ENCODE results near the gene SPR. TPM values are rescaled to one million over a fixed set of nuclear protein-coding genes. Genes with fewer than 3 reads are reported as not detected.

SPR gene
- total and polyA plus RNA-seq, 11 donors, result 24.3 to 64.7 (median 39.4) TPM

DNA sequence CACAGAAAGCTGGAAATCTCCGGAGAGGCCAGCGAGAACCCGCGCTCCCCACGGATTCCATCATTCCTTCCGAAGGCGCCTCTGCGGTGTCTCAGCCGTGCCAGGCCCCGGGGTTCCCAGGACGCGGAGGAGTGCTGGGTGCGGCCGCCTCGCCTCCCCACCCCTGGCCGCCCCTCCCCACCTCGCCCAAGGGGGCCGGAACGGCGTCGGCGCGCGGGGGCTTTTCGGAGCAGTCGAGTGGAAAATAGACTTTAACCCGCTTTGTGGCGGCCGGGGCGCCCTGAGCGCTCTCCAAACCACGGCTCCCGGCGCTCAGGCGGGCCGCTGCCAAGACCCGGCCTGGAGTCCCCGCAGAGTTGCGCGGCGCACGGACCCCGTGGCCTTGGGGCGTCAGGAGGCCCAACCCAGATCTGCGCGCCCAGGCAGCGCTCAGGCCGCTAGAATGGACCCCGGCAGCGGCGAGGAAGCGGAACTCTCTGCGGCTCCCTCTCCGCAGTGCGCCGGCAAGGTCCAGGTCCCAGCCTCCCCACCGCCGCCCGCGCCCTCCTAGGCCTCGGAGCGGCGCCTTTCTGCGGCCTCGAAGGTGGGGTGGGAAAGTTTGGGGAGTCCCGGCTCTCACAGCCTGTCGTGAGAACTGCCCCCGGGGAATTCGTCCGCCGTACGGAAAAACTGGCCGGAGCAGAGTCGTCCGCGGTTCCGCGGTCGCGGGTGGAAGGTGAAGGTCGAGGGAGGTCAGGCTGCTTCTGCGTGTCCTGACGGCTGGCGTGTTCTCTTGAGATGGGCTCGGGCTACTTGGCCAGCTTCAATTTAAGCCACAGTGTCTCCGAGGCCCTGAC, 28.9 kb downstream of the SPR start:
- no peak overlapping the region for H3K27ac ChIP-seq
- ATAC-seq (peak in 3 of 4 donors; percentile 51 to 71 (median 52)), DNase-seq (no peak)
- H3K4me3 ChIP-seq, result peak overlapping the region; percentile 1 to 50 (median 40)
- intact Hi-C loops (cut with DNase I), result no loop called here
- no peaks in the 10 kb centered on the region for H3K36me3 ChIP-seq
- peaks cover 16 to 60% (median 47%) of the 10 kb centered on the region in 12 donors for H3K4me1 ChIP-seq
- no peak for TF ChIP-seq POLR2A (IDR thresholded peaks at IDR 0.05)
- TF ChIP-seq, protein P1, sequence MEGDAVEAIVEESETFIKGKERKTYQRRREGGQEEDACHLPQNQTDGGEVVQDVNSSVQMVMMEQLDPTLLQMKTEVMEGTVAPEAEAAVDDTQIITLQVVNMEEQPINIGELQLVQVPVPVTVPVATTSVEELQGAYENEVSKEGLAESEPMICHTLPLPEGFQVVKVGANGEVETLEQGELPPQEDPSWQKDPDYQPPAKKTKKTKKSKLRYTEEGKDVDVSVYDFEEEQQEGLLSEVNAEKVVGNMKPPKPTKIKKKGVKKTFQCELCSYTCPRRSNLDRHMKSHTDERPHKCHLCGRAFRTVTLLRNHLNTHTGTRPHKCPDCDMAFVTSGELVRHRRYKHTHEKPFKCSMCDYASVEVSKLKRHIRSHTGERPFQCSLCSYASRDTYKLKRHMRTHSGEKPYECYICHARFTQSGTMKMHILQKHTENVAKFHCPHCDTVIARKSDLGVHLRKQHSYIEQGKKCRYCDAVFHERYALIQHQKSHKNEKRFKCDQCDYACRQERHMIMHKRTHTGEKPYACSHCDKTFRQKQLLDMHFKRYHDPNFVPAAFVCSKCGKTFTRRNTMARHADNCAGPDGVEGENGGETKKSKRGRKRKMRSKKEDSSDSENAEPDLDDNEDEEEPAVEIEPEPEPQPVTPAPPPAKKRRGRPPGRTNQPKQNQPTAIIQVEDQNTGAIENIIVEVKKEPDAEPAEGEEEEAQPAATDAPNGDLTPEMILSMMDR (IDR thresholded peaks at IDR 0.05), result no peak
- WGBS, 4 donors, result 1% methylated on average over 12 to 86 of the region's 86 CpGs
- H3K27me3 ChIP-seq, result peaks cover 79 to 100% (median 96%) of the 10 kb centered on the region in 9 donors
- no peaks in the 10 kb centered on the region for H3K9me3 ChIP-seq

DNA sequence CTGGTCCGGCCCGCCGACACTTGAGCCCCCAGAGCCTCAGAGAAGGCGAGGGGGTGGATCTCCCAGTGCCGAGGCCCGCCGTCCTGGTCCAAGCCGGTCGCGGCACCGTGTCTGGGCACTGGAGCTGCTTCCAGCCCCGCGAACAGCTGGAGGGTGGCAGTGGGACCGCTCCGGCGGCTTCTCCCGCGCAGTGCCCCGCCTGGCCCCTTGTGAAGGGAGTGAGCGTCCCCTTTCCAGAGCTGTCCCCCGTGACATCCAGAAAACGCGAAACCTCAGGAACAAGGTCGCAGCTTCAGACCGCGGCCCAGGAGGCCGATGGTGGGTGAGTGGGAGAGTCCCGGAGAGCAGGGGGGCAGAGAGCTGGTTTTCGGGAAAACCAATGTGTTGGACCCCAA, 29.5 kb downstream of the SPR start:
- peaks cover 16 to 60% (median 47%) of the 10 kb centered on the region in 12 donors for H3K4me1 ChIP-seq
- DNase-seq (no peak), ATAC-seq (no peak)
- intact Hi-C loops (cut with DNase I), result no loop called here
- H3K27me3 ChIP-seq, result peaks cover 82 to 100% (median 96%) of the 10 kb centered on the region in 9 donors
- no peak overlapping the region for H3K27ac ChIP-seq
- TF ChIP-seq POLR2A (IDR thresholded peaks at IDR 0.05), result no peak
- TF ChIP-seq, protein P1 (IDR thresholded peaks at IDR 0.05), result no peak
- H3K4me3 ChIP-seq, result peak overlapping the region; percentile 1 to 50 (median 40)
- no peaks in the 10 kb centered on the region for H3K9me3 ChIP-seq
- H3K36me3 ChIP-seq, result no peaks in the 10 kb centered on the region
- 0 to 2% (median 1%) methylated on average over 4 to 29 of the region's 29 CpGs for WGBS, 4 donors

DNA sequence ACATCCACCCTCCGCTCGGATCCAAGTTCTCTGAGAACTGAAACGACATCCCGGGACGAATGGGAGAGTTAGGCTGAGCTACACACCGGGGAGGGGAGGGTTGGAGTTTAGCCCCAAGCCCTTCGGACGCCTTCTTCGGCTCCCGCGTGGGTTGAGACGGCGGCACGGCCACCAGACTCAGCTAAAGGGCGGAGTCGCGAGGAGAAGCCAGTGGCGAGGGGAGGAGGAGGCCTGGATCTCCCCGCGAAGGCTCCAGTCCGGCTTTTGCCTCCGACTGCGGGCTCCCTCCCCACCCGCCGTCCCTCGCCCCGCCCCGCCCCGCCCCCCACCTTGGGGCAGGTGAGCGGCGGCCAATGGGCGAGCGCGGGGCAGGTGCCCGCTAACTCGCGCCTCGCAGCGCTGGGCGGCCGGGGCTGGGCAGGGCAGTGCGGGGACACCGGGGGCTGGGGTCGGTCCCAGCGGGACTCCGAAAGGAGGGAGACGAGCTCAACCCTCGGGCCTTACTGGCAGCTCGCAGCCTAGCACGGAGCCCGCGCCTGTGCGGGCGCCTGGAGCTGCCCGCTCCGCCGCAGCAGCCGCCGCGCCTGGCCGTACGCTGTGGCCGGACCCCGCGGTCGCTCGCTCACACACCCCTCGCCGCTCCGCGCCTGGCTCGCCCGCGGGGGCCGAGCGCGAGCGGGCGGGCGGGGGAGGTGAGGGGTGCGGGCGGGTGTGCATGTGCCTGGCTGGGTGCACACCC, 30.1 kb downstream of the SPR start, which contains the start of gene EMX1:
Gene EMX1, plus strand, starts transcription at position 382 of the 739 bp plus-strand sequence. Its CDS starts 334 bp downstream, at position 716.
- Histone ChIP-seq H3K4me3 (peak within 1 kb of the TSS; percentile 28 to 50 (median 40)), H3K27ac (no peak within 1 kb of the TSS), H3K27me3 (peaks cover 84 to 100% (median 98%) of the 10 kb centered on the region in 9 donors), H3K4me1 (peaks cover 16 to 60% (median 47%) of the 10 kb centered on the region in 12 donors), H3K9me3 (no peaks in the 10 kb centered on the region), H3K36me3 (no peaks in the 10 kb centered on the region)
- DNase-seq (no peak), ATAC-seq (peak in 3 of 4 donors; percentile 25 to 60 (median 28))
- intact Hi-C loops (cut with DNase I), result no loop called here
- WGBS, 4 donors, result 0 to 5% (median 1%) methylated on average over 10 to 82 of the region's 82 CpGs
- TF ChIP-seq, protein P1 (IDR thresholded peaks at IDR 0.05), result no peak
- no peak for TF ChIP-seq POLR2A (IDR thresholded peaks at IDR 0.05)

Data from heart left ventricle (tissue), 16 donors.